Activated CD4-positive, alpha-beta T cell treated with anti-CD3 and anti-CD28 coated beads, Interleukin-2, amount 50 U/mL, for 16 hours (primary cell): ENCODE results near the gene IL3.

Experiments used
- DNase-seq: peaks from one replicate; pipeline ENCODE4 v3.0.0-alpha.2; 2020

Gene IL3

DNA sequence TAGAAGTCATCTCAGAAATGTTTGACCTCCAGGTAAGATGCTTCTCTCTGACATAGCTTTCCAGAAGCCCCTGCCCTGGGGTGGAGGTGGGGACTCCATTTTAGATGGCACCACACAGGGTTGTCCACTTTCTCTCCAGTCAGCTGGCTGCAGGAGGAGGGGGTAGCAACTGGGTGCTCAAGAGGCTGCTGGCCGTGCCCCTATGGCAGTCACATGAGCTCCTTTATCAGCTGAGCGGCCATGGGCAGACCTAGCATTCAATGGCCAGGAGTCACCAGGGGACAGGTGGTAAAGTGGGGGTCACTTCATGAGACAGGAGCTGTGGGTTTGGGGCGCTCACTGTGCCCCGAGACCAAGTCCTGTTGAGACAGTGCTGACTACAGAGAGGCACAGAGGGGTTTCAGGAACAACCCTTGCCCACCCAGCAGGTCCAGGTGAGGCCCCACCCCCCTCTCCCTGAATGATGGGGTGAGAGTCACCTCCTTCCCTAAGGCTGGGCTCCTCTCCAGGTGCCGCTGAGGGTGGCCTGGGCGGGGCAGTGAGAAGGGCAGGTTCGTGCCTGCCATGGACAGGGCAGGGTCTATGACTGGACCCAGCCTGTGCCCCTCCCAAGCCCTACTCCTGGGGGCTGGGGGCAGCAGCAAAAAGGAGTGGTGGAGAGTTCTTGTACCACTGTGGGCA, 13.8 kb downstream of the IL3 start:
- DNase-seq, result no peak

DNA sequence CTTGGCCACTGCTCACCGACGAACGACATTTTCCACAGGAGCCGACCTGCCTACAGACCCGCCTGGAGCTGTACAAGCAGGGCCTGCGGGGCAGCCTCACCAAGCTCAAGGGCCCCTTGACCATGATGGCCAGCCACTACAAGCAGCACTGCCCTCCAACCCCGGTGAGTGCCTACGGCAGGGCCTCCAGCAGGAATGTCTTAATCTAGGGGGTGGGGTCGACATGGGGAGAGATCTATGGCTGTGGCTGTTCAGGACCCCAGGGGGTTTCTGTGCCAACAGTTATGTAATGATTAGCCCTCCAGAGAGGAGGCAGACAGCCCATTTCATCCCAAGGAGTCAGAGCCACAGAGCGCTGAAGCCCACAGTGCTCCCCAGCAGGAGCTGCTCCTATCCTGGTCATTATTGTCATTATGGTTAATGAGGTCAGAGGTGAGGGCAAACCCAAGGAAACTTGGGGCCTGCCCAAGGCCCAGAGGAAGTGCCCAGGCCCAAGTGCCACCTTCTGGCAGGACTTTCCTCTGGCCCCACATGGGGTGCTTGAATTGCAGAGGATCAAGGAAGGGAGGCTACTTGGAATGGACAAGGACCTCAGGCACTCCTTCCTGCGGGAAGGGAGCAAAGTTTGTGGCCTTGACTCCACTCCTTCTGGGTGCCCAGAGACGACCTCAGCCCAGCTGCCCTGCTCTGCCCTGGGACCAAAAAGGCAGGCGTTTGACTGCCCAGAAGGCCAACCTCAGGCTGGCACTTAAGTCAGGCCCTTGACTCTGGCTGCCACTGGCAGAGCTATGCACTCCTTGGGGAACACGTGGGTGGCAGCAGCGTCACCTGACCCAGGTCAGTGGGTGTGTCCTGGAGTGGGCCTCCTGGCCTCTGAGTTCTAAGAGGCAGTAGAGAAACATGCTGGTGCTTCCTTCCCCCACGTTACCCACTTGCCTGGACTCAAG, 14.6 kb downstream of the IL3 start:
- DNase-seq, result peak; percentile 59

DNA sequence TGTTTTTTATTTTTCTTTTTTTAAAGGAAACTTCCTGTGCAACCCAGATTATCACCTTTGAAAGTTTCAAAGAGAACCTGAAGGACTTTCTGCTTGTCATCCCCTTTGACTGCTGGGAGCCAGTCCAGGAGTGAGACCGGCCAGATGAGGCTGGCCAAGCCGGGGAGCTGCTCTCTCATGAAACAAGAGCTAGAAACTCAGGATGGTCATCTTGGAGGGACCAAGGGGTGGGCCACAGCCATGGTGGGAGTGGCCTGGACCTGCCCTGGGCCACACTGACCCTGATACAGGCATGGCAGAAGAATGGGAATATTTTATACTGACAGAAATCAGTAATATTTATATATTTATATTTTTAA, 15.2 kb downstream of the IL3 start:
- no peak for DNase-seq

DNA sequence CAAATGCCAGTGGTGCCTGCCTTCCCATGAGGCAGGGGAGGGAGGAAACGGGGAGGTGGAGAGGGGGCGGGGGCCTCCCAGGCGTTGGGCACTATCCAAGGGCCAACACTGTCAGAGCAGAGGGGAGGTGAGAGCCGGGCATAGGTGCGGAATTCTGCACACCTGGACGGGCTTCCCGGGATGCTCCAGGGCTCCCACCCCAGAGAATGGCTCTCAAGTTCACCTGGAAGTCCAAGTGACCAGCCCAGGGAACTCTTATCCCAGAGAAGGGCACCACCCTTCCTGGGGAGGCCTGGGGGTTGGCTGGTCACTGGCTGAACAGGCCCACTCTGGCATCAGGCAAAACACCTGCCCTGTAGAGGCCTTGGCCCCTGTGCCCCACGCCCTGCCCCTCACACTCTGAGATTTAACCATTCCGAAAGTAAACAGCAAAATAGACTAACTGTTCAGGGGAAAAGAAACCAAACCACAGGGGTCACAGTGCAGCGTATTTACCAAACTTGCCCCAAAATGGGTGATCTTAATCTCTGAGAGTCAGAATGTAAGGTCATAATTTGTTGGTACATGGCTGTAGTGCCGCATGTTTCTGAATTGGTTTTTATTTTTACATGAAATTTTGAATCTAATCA, 15.9 kb downstream of the IL3 start:
- peak; percentile 47 for DNase-seq

DNA sequence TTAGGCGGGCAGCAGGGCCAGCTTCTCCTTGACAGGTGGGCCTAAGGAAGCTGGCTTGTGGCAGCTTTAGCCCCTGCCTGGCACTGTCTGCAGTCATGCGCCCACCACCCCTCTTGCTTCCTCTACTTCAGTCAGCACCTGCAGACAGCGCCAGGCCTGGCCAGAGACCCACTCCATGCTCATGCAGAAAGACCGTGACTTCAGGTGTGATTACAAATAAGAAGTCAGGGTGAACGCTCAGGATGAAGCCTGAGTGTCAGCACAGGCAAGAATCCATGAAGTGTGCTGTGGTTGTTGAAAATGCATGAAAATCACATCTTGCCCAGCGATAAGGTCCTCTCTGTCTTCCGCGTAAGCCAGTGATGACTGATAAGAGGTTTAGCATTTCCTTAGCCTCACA, 16.5 kb downstream of the IL3 start:
- DNase-seq, result no peak

DNA sequence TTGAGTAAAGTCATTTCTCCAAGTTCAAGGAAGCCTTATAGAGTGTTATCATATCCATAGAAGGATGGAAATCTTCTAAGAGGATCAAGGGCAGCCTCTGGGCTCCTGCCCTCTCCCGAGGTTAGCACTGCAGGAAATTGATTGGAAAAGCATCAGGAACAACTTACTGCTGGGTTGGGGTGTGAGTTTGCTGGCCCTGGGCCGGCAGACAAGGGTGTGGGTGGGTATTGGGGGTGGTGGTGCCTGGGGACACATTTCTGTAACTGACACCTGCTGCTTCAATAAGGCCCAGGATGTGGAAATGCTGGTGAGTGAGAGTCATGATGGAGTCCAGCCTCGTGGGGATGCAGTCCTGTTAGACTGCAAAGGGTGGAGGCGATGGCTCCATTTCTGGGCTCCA, 18.6 kb downstream of the IL3 start:
- DNase-seq, result no peak

DNA sequence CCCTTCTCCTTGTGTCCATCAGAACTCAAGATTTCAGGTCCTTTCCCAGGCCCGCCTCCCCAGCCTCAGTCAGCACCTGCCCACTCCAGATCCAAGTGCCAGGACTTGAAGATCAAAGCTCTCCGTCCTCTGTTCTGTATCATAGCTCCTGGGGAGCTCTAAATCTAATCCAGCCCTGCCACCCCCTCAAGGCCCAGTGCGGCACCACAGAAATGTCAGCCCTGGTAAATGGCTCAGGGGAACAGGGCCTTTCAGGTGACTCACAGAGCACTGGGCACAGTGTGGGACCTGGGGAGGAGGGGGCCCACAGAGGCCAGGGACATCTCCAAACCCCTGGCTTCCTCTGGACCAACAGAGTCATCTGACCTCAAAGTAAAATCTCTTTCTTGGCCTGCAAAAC, 19.2 kb downstream of the IL3 start:
- no peak for DNase-seq

DNA sequence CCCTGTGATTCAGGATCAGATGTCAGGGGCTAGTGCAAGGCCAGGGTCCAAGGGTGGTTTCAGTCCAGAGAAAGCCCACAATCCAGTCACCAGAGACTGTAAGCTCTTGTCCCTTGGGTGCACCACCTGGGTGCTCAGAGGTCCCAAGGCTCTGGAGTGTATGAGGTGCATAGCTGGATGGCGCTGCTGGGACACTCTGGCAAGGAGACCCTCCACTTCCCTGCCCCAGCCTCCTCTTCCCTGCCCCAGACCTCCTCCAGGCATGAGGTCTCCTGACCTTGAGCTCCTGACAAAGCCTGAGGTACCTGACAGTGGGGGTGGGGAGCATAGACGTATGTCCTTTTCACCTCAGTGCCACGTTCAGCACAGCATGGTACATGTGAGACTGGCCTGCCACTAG, 20.1 kb downstream of the IL3 start:
- no peak for DNase-seq

DNA sequence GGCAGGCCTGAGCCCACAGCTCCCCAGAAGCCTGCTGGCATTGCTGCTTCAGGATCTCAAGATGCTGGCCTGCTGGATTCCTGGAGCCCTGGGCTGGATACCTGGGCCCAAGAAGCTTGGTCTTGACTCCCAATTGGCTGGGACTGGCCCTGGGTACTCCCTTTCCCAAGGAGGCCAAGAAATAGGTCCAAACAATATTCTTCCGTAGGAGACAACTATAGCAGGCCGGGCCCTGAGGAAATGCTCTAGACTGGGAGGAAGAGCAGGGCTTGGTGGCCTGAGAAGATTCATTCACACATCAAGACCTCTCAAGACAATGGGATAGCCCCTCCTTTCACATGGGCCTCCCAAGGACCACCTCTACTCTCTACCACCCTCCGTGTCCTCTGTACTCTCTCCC, 21.0 kb downstream of the IL3 start:
- no peak for DNase-seq

DNA sequence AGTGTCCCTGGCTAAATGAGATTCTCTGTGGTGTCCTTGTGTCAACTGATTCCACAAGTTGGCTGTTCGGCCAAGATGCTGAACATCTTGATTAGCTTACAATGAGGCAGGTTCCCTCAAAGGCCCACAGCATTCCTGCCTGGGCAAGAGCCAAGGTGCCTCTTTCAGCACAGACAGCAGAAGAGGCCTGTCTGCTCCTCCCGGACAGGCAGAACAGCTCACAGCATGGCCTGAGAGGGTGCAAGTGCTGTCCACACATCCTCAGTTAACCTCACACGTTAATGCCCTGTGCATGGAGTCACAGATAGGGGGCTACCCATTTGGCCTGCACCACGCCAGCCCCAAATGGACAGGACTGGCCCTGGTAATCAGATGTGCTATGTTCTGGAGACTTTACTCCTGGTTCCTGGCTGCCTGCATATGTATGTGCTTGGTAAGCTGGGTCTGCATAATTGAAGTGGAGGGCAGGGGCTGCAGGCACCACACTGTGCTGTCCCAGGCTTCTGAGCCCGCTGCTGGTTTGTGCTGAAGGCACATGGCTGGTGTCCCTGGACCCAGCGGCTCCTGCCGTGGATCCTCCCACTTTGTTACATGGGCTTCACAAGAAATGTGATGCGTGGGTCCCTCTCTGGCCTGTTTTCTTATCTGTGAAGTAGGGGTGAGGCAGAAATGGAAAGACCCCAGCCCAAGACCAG, 22.0 kb downstream of the IL3 start:
- no peak for DNase-seq

DNA sequence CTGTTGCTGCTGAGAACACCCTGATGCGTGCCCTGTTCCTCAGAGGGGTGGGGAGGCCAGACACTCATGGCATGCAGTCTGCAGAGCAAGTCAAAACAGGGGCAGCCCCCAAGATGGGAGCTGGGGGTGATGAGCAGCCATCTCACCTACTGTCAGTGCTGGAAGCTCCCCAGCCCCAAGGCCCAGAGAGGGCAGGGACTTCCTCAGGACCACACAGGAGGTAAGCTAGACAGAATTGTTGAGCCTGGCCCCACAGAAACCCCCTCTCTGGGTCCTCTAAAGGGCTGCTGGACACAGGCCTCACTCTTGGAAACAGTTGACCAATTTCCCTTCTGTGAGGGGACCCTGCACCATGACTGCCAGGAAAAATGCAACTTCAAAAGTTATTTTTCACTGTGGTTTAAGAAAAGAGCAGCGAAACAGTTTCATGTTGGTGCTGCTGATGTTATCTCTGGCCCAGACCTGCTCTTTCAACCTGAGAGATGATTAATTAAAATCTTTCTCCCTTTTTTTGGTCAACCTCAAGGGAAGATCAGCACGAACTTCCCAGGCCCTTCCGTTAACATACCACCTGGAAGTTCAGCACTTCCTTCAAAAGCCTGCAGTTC, 22.7 kb downstream of the IL3 start:
- DNase-seq, result peak; percentile 51

DNA sequence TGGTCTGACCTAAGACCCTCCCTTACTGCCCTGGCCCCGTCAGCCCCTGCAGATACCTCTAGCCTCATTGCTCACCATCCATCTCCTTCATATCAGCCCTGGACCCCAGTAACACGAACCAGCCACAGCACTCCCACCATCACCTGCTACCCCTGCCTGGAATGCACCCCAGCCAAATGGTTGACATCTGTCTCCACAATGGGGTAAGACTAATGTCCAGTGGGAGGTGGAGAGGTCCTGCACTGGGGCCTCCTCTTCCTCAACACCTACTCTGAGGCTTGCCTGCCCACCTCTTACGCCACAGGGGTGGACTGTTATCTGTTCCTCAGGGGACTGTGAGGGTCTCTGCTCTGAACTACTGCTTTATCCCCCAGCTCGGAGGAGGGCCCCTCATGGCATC, 25.2 kb downstream of the IL3 start:
- no peak for DNase-seq

DNA sequence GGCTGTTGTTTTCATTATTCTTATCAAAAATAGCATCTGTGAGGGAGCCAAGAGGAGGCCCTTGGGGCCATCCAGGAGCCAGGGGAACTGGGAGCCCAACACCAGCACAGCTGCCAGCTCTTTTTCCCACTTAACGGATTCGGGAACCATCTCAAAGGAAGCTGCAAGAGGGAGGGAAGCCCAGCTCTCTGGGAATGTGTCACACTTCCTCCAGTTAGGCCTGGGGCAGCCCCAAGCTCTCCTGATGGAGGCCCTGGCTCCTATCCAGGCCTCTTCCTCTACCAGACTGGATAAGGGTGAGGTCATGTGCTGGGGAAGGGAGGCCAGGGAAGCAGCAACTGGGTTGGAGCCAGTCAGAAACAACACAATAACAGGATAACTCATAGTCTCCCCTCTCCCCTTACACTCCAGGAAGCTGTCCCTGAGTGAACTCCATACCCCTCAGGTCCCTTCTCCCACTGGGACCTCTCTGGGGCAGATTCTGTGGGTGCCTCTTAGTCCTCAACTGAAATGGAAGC, 25.9 kb downstream of the IL3 start:
- no peak for DNase-seq

DNA sequence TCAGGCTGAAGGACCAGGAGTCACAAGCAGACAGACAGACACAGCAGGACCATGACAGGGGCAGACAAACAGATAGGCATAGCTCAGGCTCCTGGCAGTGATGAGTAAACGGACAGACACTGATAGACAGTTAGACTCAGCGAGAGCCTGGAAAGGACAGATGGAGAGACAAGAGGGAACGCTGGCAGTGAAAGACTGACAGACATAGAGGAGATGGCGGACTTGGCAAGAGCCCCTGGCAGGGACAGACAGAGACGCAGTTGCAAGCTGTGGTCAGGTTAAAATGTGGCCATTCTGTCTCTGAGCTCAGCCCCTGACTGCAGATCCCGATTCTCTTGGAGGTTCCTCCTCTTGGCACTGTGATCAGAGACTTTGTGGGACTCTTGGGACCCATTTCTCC, 26.7 kb downstream of the IL3 start:
- DNase-seq, result no peak

DNA sequence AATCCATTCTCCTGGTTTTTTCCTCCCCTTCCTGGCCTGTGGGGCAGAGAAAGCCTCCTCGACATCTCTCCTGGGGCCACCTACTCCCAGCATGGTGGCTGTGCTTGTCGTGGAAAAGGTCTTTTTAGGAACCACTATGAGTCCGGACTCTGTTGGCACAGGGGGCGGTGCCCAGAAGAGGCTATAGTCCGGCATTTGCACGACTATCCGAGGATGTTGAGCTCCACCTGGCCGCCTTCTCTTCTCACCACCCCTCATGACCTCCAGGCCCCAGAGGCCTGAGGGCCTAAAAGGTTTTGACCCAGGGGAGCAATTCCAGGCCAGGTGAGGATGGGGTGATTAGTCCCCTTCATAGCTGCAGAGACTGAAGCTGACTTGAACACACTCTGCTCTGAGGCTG, 27.2 kb downstream of the IL3 start:
- no peak for DNase-seq

DNA sequence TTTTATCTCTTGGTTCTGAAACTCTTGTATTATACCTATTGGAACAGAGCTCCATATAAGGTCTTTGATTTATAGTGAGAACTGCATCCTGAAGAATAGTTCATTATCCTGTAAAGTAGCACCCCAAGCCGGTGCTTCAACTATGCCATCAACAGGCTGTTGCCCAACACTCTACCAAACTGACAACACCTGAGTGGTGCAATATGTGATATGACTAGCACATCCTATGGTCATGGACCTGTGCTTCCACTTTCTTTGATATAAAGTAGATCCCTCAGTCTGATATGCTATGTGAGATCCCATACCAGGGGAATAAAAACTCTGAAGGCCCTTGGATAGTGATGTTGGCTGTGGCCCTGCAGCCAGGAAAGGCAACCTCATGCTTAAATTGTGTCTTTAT, 28.9 kb downstream of the IL3 start:
- DNase-seq, result no peak

DNA sequence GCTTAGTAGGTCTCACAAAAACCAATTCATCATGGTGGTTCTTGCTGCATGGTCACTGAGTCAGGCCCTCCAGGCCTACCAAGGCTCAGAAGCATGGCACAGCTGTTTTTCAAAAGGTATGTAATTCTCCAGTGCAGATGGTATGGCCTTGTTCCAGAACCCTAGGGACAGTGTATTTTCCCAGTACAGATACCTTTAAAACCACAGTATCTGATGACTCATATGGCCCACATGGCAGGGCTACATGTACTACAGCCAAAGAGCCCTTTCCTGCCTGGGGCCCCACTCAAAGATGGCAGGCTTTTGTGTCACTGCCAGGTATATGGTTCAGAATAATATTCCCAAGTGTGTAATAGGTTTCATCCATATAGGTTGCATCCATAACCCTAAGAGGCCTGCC, 29.7 kb downstream of the IL3 start:
- DNase-seq, result peak; percentile 46

DNA sequence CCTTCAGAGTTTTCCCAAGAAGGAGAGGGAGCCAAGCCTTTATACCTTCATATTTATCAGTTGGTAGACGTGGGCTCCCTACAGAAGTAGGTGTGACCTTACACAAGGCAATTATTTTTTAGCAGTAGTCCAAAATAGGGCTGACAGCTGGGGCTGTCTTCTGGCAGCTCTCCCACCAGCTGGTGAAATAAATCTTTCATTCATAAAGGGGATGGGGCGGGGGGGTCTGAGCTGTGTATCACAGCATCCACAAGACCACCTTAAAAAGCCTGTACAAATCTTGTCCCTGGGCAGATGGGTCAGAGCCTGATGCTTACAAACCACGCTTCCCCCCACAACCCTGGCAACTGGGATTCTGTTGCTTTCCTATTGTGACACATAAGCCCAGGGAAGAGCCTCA, 32.8 kb downstream of the IL3 start:
- no peak for DNase-seq

DNA sequence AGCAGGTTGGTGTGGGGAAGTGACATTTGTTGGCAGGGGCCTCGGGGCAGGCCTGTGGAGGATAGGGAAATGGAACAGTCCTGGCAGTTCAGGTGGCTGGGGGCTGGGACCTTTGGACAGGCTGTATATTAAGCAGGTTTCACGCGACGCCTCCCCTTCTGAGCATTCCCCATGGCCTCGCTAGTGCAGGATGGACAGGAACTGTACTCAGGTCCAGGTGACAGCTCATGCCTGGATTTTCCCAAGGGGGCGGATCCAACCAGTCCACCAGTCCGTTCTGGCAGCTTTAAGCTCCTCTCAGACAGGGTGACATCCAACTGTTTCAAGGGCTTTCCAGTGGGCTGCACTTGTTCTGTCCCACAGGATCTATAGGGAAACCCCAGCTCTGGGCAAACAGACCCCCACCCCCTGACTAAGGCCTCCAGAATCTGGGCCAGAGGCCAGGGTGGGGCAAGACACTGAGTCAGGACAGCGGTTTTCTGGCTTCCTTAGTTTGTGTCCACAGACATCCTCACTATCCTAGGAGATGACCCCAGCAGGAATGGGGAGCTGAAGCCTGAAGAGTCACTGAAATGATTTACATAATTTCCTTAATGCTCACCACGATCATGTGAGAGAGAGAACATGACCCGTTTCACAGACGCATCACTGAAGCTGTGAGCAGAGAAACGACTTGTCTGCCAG, 34.1 kb downstream of the IL3 start:
- DNase-seq, result no peak

DNA sequence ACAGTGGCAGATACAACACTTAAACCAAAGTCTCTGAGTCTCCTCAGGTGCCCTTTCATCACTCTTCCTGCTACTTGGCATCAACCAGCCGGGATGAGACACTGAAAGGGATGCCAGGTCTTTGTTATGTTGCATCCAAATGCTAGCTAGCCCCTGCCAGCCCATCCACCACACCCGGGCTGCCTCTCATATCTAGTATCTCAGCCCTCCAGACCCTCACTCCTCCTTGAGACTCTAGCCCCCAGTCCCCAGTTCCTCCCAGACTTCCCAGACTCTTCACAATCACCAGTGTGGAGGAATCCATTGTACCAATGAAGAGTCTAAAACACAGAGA, 34.6 kb downstream of the IL3 start:
- no peak for DNase-seq

DNA sequence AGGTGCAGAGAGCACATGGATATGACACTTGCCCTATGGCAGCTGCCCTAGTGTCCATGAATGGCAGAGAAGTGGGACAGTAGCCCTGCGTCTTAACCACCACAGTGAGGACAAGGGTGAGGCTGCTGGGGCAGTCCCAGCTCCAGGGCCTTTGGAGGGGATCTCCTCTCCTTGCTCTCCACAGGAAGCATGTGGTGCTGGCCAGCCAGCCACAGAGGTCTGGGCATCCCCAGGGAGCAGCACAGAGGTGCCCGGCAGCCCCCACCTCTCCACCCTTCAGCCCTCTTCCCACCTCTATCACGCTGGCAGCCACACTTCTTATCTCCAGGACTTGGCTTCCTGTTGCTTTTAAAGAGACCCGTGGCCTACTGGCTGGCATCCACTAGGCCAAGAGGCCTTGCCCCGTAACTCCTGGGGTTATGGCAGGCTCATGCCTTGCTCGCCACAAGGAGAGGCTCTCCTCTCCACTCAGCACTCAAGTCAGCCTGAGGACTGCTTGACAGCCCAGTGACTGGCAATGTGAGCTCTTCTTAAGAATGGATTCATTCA, 35.0 kb downstream of the IL3 start:
- no peak for DNase-seq

DNA sequence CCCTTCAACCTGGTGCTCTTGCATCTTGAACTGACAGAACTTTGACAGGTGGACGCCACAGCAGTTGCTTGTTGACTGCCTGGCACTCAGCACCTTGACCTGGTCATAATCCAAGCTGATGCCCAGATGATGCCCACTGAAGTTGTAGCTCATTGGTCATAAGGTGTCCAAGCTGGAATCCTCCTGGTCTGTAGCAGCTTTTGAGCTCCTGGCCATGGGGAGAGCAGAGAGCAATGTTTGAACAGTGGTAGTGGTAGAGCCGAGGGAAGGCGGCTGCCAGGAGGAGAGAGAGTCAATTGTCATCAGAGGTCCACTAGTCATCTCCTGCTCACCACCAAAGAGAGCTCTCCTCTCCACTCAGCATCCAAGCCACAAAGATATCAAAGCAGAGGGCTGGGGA, 36.4 kb downstream of the IL3 start:
- DNase-seq, result no peak
